Stimulated activated CD4-positive, alpha-beta T cell treated with anti-CD3 and anti-CD28 coated beads, Interleukin-12 subunit alpha, Interleukin-12 subunit beta, amount 100 ng/mL, for 4 hours (primary cell): ENCODE measurements around the gene C5AR2.
"Not testable (repeated sequence)": the region's sequence is repeated elsewhere in the genome, so short reads cannot be mapped to it uniquely, and the experiment has no call there.

Experiments
- DNase-seq: peaks from one replicate; pipeline ENCODE4 v3.0.0-alpha.2; 2020

C5AR2 gene

DNA sequence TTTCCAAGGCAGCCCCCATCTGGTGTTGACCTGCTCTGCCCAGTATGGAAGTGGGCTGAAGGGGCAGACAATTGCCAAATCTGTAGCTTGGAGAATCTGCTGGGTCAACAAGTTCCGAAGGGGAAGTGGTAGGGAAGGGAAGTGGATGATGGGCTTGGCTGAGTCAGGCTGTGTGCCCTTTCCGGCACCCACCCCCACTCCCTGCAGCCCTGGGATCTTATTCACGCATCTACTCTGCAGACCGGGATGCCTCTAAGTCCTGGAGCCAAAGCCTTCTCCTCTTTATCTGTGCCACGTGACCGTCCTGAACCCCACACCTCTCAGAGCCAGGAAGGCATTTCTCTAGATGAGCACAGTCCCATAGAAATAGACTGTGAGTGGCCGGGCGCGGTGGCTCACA lies 7.5 kb upstream of the C5AR2 start:
- no peak for DNase-seq

- DNase-seq = no peak
Observed at GRCh38 chr19:47330466-47330869, 1.5 kb upstream of the C5AR2 start.

DNA sequence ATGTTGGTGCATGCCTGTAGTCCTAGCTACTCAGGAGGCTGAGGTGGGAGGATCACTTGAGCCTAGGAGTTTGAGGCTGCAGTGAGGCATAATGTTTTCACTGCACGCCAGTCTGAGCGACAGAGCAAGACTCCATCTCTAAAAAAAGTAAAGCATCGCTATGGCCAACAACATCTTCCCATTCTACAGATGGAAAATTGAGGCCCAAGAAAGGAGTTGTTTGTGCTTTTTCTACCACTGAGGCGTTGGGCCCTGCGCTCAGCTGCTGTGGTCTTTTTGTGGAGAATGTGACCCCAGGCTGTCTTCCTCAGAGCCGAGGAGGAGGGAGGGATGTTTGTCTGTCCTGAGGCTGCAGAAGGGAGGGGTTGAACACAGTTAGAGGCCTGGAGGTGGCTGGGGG lies 485 bp upstream of the C5AR2 start:
- no peak for DNase-seq

- DNase-seq = not testable (repeated sequence)
Observed at GRCh38 chr19:47336765-47337718, 5.1 kb downstream of the C5AR2 start.

- no peak for DNase-seq
Observed at GRCh38 chr19:47339196-47339880, 7.4 kb downstream of the C5AR2 start.

DNA sequence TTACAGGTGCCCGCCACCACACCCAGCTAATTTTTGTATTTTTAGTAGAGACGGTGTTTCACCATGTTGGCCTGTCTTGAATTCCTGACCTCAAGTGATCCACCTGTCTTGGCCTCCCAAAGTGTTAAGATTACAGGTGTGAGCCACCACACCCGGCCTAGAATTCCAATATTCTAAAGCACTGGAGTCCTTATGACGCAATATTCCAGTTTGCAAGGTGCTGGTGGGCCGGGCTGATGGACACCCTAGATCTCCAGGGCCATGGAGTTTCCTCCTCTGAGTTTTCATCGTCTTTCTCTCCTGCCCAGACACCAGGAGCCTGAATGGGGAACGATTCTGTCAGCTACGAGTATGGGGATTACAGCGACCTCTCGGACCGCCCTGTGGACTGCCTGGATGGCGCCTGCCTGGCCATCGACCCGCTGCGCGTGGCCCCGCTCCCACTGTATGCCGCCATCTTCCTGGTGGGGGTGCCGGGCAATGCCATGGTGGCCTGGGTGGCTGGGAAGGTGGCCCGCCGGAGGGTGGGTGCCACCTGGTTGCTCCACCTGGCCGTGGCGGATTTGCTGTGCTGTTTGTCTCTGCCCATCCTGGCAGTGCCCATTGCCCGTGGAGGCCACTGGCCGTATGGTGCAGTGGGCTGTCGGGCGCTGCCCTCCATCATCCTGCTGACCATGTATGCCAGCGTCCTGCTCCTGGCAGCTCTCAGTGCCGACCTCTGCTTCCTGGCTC lies 8.7 kb downstream of the C5AR2 start:
- no peak for DNase-seq

- no peak for DNase-seq
Observed at GRCh38 chr19:47341734-47342133, 9.8 kb downstream of the C5AR2 start.

DNA sequence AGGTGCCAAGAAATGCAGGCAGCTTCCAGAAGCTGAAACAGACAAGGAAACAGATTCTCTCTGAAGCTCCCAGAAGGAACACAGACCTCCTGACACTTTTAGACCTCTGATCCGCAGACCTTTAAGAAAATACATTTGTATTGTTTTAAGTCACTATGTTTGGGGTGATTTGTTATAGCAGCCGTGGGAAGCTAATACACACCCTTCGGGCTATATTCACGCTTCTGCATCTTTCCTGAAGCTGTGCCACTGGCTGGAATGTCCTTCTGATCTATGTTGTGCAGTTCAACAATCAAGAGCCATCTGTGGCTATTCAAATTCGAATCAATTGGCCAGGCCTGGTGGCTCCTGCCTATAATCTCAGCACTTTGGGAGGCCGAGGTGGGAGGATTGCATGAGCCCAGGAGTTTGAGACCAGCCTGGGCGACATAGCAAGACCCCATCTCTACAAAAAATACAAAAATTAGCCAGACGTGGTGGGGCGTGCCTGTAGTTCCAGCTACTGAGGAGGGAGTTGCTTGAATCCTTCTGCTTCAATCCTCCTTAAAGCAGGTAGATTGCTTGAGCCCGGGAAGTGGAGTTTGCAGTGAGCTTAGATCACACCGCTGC lies 11.3 kb downstream of the C5AR2 start:
- DNase-seq = no peak

GRCh38 chr19:47344425-47344824 lies 12.4 kb downstream of the C5AR2 start:
- DNase-seq = no peak

GRCh38 chr19:47346024-47346423 lies 14.0 kb downstream of the C5AR2 start:
- DNase-seq = not testable (repeated sequence)

DNA sequence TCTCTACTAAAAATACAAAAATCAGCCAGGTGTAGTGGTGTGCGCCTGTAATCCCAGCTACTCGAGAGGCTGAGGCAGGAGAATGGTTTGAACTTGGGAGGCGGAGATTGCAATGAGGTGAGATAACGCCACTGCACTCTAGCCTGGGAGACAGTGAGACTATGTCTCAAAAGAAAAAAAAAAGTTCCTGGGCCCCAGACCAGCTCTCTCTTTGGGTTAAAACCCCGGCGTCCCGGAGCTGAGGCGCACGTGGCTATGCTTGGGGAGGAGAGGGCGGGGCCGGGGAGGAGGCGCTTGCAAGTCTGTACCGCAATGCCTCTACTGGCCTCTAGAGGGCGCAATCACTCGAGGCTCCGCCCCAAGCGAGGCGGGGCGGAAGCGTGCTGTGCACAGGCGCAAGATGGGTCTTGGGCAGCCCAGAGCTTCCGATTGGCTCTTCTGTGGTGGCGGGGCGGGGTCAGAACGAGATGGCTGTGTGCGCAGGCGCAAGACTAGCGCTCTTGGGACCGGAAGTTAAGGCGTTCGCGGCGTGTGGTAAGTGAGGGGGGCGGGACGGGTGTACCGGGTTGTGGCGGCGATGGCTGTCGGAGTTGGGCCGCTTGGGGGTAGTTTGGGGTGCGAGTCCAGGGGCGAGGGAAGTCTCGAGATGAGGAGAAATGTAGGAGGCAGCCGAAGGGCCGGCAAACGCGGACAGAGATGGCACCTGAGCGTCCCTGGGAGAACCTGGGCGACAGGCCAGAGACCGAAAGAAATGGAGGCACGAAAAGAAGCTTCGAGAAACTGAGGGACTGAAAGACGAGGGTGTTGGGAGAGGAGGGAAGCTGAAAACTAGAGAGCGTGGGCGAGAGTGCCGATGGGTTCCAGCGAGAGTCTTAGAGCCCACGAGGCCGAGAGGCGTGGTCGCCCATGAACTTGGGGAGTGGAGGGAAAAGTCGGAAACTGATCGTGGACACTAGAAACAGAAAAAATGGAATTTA lies 17.1 kb downstream of the C5AR2 start, which contains the start of gene DHX34:
Gene DHX34 (plus strand): TSS at position 497 of the 977 bp plus-strand sequence. CDS start 3,716 bp downstream, outside the sequence.
- peak; percentile 98 for DNase-seq

DNA sequence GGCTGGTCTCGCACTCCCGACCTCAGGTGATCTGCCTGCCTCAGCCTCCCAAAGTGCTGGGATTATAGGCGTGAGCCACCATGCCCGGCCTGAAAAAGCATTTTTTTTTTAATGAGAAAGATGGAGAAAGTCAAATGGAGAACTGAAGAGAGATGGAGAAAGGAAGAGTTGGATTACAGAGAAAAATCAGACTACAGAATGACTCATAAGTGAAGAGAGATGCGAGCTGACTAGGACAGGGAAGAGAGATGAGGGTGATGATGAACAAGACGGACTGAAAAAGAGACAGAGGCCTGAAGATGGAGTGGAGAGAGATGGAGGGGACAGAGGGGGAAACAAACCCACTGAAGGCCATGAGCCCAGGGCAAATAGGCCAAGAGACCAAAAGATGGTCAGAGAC lies 18.7 kb downstream of the C5AR2 start:
- no peak for DNase-seq

GRCh38 chr19:47351548-47351947 lies 19.6 kb downstream of the C5AR2 start:
- DNase-seq = no peak

- DNase-seq = no peak
Observed at GRCh38 chr19:47352095-47352494, 20.1 kb downstream of the C5AR2 start.

- DNase-seq = no peak
Observed at GRCh38 chr19:47353307-47353712, 21.3 kb downstream of the C5AR2 start.

- DNase-seq = no peak
Observed at GRCh38 chr19:47356900-47357299, 24.9 kb downstream of the C5AR2 start.

GRCh38 chr19:47357788-47358680 lies 26.1 kb downstream of the C5AR2 start:
- DNase-seq = no peak

DNA sequence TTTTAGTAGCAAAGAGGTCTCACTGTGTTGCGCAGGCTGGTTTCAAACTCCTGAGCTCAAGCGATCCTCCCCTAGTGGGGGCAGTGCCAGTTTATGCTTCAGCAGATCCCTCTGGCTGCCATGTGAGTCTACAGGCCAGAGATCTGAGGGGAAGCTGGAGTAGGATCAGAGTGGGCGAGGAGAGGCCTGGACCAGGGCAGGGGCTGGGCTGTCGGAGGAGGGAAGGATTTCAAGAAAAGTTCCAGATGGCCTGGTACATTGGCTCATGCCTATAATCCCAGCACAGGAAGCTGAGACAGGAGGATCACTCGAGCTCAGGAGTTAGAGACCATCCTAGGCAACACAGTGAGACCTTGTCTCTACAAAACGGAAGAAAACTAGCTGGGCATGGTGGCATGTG lies 27.0 kb downstream of the C5AR2 start:
- no peak for DNase-seq

GRCh38 chr19:47362321-47362720 lies 30.3 kb downstream of the C5AR2 start:
- DNase-seq = no peak

DNA sequence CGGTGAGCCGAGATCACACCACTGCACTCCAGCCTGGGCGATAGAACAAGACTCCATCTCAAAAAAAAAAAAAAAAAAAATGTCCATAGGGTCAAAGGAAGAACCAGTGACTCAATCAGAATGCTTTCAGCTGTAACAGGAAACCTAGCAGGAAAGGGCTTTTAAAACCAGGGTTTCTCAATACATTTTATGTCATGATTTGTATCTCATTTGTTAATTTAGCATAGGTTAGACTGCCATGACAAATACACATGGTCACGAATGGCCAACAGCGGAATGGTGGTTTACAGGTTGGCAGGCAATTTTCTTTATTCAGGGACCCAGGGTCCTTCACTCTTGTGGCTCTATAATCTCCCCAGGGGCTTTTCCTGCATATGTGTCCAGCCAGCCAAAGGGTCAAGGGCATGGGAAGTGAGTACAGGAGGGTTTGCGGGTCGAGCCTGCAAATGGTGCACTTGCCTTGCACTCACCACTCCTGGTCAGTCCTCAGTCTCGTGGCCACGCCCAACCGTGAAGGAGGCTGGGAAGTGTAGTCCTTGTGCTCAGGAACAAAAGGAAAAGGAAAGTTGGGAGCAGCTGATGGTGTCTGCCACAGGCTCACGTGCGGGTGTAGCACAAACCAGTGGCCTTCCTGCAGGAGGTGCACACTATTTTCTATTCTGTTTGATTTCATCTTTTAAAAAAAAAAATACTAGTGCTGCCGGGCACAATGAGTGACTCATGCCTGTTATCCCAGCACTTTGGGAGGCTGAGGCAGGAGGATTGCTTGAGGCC lies 32.0 kb downstream of the C5AR2 start:
- DNase-seq = no peak
